GM12865 (cell line): ENCODE results near the gene RTEL1.

Experiments
- DNase-seq: peaks from one replicate; pipeline ENCODE4 v3.0.0; 2010; ENCODE audit warnings: low read depth
- H3K4me3 ChIP-seq: 2 replicates; pipeline ENCODE4 v1.5.1; 2011; ENCODE audit warnings: mild to moderate bottlenecking, low read depth, low read length, control low read depth
- CTCF ChIP-seq: IDR thresholded peaks from 2 replicates; pipeline ENCODE4 v1.5.1; 2011; ENCODE audit warnings: low read length, control low read depth, low read depth, inconsistent platforms; ENCODE audit not compliant: insufficient read depth; ENCODE audit errors: missing control alignments

RTEL1 gene

GRCh38 chr20:63740070-63740626, 82.0 kb downstream of the RTEL1 start:
- TF ChIP-seq CTCF, result no peak
- peak; percentile 60 for DNase-seq
- H3K4me3 ChIP-seq, result peak overlapping the region; percentile 63

GRCh38 chr20:63740627-63741353, 82.7 kb downstream of the RTEL1 start:
- no peak for TF ChIP-seq CTCF
- DNase-seq, result peak; percentile 49
- H3K4me3 ChIP-seq, result peak overlapping the region; percentile 63

- no peak overlapping the region for H3K4me3 ChIP-seq
- DNase-seq, result no peak
- no peak for TF ChIP-seq CTCF
Measured at GRCh38 chr20:63741354-63741675, 83.2 kb downstream of the RTEL1 start.

GRCh38 chr20:63741676-63742380, 83.7 kb downstream of the RTEL1 start:
- H3K4me3 ChIP-seq, result no peak overlapping the region
- no peak for DNase-seq
- no peak for TF ChIP-seq CTCF

- no peak for DNase-seq
- TF ChIP-seq CTCF, result no peak
Measured at GRCh38 chr20:63742381-63743024, 84.4 kb downstream of the RTEL1 start.

GRCh38 chr20:63743210-63743970, 85.3 kb downstream of the RTEL1 start:
- TF ChIP-seq CTCF, result no peak
- H3K4me3 ChIP-seq, result no peak overlapping the region
- no peak for DNase-seq

More at GRCh38 chr20:63742381-63743024, 84.4 kb downstream of the RTEL1 start:
- H3K4me3 ChIP-seq, result no peak overlapping the region
